Inferior parietal cortex (tissue), 1 donor: ENCODE data around the gene NUP205.
A peak's percentile ranks its signal among the peaks of the same experiment; 100 is the strongest.
"Not testable (repeated sequence)": the region's sequence is repeated elsewhere in the genome, so short reads cannot be mapped to it uniquely, and the experiment has no call there.

Source experiments
- DNase-seq: peaks from one replicate; pipeline ENCODE4 v3.0.0-alpha.2; 2016; ENCODE audit errors: extremely low spot score

Gene NUP205

DNA sequence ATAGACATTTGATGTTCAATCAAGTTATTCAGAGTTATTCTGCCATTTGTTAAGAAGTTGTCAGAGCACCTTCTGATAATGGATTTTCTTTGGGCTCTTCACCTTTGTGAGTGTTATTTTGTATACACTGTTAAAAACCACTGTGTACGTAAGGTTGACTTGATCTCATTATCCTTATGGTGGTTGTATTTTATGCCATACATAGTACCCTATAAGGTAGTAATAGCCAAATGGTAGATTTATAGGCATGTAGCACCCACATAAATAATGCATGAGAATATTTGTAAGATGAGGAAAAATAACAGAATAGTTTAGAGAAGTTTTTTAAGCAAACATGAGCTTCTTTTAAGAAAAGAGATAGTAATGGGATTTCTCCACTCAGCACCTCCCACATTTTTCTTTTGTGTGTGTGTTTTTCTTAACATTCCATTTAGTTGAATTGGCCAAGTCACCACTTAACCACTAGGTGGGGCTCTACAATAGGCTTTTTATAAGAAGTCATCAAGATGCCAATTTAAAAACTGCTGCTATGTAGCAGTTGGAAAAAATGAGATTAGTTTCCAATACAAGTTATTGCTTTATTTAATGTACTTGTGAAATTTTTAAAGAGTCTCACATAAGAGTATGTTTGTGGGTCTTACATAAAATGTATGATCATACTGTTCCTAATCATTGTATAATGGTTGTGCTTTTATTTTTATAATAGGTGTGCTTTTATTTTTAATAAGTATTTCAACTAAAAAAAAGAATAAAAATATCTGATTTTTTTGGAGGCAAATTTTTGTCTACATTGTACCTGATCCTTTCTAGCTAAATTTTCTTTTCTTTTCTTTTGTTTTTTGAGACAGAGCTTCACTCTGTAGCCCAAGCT is 63.5 kb downstream of the NUP205 start:
- peak; percentile 91 for DNase-seq

DNA sequence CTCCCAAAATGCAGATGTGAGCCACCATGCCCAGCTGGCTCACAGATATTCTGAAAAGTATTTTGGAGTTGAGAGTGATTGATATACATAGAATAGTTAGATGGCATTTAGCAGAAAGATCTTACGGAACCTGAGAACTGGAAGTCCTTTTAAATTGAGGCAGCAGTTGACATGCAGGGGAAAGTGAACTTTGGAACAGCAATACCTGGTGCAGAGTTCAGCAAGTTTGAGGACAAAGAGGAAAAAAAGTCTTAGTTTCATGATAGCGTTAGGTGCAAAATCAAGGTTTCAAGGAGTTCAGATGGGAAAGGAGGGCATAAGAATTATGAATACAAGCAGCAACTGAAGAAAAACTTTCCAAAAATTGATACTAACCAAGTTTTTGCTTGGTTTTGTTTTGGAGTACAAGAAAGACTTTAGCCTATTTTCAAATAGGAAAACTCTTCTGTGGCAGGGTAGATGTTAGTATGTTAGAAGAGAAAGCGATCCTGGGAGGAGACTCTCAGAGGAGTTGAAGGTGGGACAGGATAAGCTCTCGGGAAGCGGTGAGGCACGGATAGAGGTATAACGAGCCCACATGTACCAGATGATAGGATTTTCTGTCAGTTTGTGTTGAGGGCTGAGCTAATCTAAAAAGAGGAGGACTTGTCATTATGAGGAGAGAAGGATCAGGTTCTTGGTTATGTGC is 76.6 kb downstream of the NUP205 start:
- DNase-seq = no peak

DNA sequence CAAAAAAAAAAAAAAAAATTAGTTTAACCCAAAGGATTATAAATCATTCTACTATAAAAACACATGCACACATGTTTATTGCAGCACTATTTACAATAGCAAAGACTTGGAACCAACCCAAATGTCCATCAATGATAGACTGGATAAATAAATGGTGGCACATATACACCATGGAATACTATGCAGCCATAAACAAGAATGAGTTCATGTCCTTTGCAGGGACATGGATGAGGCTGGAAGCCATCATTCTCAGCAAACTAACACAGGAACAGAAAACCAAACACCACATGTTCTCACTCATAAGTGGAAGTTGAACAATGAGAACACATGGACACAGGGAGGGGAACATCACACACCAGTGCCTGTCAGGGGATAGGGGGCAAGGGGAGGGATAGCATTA is 82.0 kb downstream of the NUP205 start:
- DNase-seq = not testable (repeated sequence)

DNA sequence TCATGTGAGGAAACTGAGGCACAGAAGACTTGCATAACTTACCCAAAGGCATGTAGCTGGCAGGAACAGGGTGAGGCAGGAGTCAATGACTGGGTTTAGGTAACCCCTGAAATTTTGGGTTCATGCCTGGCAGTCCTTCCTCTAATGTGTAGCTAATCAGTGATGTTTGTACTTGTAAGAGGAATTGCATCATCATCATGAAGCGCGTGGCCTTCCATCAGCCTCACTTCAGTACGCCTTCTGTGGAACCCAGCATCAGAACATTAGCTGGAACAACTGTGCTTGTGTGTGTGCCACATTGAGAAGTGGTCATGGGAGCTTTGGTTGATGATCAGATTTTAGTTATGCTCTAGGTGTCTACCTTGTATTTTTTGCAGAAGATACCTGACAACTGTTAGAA is 86.4 kb downstream of the NUP205 start:
- DNase-seq = no peak

DNA sequence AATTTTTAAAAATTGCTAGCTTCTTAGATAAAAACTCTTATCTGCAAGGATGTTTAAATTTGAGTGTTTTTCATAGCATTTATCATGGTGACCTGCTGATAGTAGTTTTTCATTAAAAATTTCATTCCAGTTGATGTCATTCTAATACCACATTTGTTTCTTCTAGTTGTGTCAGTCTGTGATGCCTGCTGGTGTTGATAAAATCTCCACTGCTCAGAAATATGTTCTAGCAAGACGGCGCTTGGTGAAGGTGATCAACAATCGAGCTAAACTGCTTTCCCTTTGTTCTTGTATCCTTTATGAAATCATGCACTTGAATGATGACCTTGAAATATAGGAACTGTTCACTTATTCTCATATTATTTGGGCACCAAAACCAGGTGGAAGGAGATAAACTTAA is 87.0 kb downstream of the NUP205 start:
- DNase-seq = no peak

DNA sequence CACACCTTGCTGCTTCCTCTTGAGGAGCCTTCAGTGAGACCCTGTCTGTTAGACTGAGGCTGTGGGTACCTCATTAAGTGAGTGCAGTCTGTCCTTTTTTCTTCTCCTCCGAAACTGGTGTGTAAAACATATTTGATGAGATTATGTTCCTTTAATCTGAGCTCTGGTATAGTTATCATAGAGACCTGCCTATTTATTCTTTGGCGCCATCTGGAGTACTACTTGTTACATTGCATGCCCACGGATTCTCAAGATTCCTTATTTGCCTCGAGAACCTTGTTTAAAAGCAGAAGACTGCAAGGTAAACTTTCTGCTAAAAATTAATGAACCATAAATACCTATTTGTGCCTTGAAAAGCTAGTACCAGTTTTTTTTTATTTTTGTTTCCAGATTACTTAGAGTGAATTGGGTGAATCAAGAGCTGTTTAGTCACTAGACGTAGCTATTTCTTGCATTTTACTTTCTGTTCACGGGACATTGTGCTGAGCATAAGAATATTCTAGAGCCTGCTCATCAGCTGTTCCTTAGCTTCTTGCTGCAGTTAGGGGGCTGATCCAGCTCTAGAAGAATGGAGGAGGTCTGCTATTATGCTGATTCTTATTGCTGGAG is 87.7 kb downstream of the NUP205 start:
- DNase-seq = peak; percentile 87

DNA sequence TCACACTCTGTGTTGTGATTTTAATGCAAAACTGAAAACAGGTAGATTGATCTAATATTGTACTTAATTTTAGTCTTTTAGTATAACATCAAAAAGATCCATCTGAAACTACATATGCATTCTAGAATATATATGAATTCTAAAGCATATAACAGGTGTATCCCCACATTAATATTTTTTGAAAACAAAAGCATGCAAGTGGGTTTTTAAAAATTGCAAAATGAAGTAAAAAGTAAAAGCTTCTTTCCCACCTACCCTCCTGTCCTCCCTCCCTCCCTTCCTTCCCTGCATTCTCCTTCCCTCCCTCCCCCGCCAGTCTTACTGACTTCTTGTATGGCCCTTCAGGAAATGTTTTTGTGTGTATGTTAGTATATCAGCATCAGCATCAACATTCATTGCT is 90.0 kb downstream of the NUP205 start:
- DNase-seq = no peak

DNA sequence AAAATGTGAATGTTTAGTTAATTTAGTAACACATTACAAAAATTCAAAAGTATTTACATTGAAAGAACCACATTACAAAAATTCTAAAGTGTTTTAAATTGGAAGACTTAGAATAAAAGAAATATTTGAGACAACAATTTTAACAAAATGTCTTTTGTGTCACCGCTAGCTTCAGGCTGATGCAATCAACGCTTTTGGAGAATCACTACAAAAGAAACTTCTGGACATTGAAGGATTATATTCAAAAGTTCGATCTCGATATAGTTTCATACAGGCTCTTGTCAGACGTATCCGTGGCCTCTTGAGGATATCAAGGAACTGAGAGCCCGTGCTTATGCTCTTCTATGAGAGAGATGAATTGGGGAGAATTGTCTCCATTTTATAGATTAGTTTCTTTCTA is 90.5 kb downstream of the NUP205 start:
- DNase-seq = no peak

DNA sequence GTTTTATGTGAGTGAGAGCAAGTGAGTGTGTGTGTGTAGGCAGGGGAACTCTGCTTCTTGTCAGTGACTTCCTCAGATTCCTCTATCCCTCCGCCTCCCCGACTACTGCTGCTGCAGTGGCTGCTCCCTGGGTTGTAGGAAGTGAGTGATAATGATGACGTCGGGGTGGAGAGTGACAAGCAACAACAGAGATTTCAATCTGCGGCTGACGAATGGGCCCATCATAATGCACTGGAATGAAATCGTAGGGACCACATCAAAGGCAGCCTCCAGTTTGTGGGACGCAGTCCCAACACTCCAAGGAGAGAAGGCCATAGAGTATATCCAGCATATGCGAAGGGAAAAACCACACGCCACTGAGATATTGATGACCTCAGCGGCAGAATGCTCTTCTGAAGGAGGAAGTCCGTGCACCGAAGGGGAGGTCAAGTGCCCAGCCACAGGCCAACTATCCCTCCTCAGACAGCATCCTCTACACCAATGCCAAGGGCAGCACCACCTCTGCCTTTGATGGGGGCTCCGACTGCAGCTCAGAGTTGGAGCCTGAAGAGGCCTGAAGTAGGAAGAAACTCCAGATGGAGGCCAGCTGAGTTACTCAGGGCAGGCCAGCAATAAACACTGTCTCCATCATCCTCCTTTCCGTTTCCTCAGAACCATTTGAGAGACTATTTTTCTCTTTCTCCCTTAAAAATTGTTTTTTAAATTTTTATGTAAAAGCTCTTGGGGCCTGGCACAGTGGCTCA is 93.3 kb downstream of the NUP205 start:
- DNase-seq = peak; percentile 37

DNA sequence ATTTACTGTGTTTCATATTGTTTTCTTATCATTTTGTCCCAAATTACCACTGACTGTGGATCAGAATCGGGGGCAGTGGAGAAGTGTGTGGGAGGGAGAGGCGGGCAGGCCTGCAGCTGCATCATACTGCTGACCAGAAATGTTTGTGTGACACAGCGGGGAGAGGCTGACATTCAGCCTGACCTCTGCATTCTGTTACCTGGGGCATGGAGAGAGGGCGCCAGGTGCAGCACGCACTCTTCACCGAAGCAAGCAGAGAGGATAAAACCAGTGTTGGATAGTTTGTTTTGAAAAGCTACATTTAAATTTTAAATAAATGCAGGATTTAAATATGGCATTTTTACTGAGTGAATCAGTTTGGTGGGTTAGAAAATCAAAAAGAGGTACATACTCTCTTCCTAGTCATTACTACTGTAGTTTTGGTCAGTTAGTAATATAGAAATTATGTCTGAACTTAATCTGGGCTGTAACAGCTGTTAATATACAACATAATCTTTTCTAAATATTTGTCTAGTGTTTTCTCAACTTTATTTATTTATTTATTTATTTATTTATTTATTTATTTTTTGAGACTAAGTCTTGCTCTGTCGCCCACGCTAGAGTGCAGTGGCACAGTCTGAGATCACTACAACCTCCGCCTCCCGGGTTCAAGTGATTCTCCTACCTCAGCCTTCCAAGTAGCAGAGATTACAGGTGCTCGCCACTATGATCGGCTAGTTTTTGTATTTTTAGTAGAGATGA is 95.8 kb downstream of the NUP205 start:
- no peak for DNase-seq

DNA sequence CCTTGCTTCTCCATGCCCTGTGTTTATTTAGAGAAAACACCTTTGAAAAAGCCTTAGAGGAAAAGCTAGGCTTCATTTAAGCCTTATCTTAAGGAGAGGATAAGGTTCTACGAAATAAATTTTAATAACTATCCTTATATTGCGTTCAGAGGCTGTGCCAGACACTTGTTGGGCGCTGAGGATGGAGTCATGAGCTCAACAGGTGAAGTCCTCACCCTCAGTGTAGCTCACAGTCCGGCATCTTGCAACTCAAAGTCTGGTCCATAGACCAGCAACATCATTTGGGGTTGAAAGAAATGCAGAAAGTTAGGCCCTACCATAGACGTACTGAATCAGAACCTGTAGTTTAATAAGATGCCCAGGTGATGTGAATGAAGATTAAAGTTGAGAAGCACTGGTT is 100.8 kb downstream of the NUP205 start:
- DNase-seq = no peak

DNA sequence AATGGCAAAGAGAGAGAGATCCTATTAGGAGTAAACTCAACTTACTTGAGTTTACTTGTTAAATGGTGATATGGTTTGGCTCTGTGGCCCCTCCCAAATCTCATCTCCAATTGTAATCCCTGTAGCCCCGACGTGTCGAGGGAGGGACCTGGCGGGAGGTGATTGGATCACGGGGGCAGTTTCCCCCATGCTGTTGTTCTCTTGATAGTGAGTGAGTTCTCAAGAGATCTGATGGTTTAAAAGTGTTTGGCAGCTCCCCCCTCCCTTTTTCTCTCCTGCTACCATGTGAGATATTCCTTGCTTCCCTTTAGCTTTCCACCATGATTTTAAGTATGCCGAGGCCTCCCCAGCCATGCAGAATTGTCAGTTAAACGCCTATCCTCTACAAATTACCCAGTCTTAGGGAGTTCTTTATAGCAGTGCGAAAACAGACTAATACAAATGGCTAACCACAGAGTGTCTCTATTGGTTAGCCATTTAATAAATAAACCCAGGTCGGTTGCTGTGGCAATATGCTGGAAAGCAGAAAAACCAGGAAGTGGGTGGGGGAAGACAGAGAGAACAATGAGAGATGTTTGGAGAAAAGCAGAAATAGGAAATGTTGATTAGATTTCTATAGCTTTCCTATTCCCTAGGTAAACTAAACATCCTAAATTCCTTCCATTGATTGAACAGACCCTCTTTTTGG is 101.6 kb downstream of the NUP205 start:
- DNase-seq = no peak

DNA sequence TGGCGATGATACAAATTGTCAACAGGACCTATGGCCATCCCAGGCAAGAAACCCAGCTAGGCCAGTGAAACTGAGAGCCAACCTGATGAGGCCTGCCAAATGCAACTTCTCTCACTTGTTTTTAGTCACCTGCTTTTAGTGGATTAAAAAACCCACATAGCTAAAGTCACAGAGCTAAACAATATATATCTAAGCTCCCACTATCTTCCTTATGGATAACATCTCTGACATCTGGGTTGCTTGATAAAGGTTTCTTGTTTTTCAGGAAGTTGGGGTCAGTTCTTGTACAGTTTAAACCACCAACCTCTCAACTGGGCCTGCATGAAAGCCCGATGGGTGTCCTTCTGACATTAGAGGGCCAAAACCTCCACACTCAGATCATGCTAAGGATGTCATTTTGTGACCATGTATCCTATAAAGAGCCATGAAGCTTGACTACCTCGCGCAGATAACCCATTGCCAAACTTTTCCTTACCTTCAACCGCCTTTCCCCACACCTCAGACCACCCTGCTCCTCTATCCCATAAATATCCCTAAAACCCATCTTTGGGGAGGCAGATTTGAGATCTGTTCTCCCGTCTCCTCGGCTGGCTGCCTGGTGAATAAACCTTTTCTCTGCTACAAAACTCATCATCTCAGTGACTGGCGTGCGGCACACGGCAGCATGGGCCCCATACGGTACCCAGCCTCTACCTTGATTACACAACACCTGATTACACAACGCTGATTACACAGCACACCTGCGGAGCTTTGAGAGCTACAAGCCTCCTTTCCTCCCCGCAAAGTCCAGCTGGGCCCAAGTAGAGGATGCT is 103.8 kb downstream of the NUP205 start:
- DNase-seq = no peak

DNA sequence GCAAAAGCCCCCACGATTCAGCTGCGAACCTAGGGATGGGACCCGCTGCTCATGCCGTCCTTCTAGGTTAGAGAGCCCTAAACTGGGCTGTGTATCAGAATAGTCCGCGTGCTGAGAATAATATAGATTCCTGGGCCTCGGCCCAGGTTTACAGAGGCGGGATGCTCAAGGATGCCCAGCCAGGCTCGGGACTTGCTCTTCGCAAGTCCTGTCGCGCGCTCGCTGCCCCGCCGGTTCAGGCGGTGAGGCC is 104.3 kb downstream of the NUP205 start:
- no peak for DNase-seq

DNA sequence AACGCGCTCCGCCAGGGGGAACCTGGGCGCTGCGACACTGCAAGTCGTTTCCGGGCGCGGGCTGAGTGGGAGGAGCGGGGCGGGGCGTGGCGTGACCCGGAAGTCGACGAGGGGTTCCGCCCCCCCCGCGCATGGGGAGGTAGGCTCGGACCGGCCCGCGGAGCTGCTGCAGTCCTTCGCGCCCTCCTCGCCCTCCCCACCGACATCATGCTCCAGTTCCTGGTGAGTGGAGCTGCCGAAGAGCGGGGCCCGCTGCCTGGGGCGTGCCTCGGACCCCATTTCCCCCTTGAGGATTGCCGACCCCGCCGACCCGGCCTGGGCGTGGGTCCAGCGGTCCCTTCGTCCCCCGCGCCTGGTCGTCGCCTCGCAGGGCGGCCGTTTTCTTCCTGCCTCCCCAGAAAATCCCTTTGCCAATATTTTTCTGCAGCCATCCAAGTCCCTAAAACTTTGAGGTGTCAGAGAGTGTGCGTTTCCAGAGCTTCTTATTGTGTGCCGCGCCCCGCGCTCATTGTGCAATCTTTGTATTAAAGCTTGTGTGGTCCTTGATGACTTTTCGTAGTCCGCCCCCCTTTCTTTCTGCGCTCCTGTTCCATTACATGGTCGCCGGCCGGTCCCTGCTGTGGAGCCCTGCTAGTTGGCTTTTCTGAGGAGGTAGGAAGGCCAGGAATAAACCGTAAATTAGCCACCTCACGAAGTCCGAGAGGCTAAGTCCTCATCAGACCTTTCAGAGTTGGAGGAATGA is 104.8 kb downstream of the NUP205 start, which contains the start of gene STMP1:
STMP1 (plus strand) TSS at position 142 of the 742 bp plus-strand sequence.
- DNase-seq = peak; percentile 93

DNA sequence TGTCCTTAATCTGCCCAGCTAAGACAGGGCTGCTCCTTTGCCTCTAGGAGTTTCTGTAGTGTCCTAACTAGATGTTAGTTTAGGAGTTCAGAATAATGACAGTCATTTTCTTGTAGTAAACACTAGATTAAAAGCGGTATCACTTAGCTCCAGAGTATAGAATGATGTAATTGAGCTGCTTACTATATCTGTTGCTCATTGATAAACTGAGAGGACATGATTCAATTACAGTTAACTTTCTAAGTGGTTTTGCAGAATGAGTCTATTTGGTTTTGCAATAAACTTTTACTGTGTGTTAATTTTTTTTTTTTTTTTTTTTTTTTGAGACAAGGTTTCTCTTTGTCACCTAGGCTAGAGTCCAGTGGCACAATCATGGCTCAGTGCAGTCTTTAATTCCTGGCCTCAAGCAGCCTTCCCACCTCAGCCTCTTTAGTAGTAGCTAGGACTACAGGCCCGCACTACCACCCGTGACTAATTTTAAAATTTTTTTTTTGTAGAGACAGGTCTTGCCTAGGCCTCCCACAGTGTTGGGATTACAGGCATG is 106.4 kb downstream of the NUP205 start:
- DNase-seq = no peak

DNA sequence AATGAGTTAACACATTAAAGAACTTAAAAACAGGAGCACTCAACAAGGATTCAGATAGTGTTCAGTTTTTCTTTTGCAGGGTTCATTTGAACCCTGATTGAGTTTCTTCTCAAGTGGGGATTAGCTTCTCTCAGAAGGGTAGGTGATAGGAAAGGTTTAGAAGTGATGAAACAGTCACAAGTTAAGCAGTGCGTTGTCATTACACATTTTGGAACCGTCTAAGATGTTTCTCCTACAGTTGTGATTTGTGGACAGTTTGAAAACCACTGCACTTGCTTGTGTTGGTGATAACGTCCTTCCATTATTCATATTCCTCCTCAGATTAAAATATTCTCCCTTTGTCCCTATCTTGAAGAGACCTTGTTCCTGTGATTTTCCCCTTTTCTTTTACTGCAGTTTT is 107.3 kb downstream of the NUP205 start:
- DNase-seq = no peak

DNA sequence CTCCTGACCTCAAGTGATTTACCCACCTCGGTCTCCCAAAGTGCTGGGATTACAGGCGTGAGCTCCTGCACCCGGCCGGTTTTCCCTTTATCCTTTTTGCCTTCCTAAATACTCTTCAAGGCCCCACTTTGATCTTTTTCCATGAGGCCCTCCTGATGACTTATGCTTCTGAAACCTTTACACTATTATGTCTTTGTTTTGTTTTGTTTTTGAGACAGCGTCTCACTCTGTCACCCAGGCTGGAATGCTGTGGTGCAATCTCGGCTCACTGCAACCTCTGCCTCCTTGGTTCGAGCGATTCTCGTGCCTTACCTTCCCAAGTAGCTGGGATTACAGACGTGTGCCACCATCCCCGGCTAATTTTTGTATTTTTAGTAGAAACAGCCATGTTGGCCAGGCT is 108.4 kb downstream of the NUP205 start:
- DNase-seq = no peak

DNA sequence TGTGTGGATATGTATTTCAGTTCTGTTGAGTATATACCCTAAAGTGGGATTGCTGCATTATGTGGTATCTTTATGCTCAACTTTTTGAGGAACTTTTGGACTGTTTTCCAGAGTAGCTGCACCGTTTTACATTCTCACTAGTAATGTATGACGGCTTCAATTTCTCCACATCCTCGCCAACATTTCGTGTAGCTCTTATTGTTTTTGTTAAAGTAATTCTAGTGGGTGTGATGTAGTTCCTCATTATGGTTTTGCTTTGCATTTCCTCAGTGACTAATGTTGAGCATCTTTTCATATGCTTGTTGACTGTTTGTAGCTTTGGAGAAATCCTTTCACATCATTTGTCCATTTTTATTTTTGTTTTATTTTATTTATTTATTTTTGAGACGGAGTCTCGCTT is 109.1 kb downstream of the NUP205 start:
- DNase-seq = no peak
